HEK293 (cell line): ENCODE measurements around the gene THSD7B.

Experiments
- OVOL3 ChIP-seq: fragments of 450-650 bp; formaldehyde crosslinking; IDR thresholded peaks from 2 replicates; pipeline ENCODE4 v1.5.1; 2016; ENCODE audit warnings: missing biosample characterization, missing genetic modification characterization
- YY1 ChIP-seq: fragments of 450-650 bp; formaldehyde crosslinking; IDR thresholded peaks from 2 replicates; pipeline ENCODE4 v1.5.1; 2018; ENCODE audit warnings: missing biosample characterization, missing genetic modification characterization
- ZNF169 ChIP-seq: fragments of 450-650 bp; formaldehyde crosslinking; IDR thresholded peaks from 2 replicates; pipeline ENCODE4 v1.5.1; 2016; ENCODE audit warnings: missing biosample characterization, missing genetic modification characterization
- ZNF24 ChIP-seq: fragments of 450-650 bp; formaldehyde crosslinking; IDR thresholded peaks from 2 replicates; pipeline ENCODE4 v1.5.1; 2016; ENCODE audit warnings: missing biosample characterization, missing genetic modification characterization
- ZNF274 ChIP-seq, 2 experiments: fragments of 200-500 bp in 1 of 2; fragments of 450-650 bp in 1 of 2; sonication (Bioruptor generic) in 1 of 2; formaldehyde crosslinking in 1 of 2; IDR thresholded peaks; 2 replicates each; pipeline versions ENCODE4 v1.5.1 to v1.6.1; 2014 to 2016; ENCODE audit warnings: borderline replicate concordance in 1 of 2, inconsistent platforms in 1 of 2, low read length in 1 of 2, missing biosample characterization in 1 of 2, missing genetic modification characterization in 1 of 2
- ZNF488 ChIP-seq: fragments of 450-650 bp; formaldehyde crosslinking; IDR thresholded peaks from 2 replicates; pipeline ENCODE4 v1.5.1; 2016; ENCODE audit warnings: missing biosample characterization, missing genetic modification characterization
- ZNF530 ChIP-seq: fragments of 450-650 bp; formaldehyde crosslinking; IDR thresholded peaks from 2 replicates; pipeline ENCODE4 v1.5.1; 2016; ENCODE audit warnings: low read depth, missing biosample characterization, missing genetic modification characterization
- TF ChIP-seq, protein P1 (sequence below): fragments of 450-650 bp; formaldehyde crosslinking; IDR thresholded peaks from 2 replicates; pipeline ENCODE4 v1.5.1; 2016; ENCODE audit warnings: missing biosample characterization, missing genetic modification characterization
- TF ChIP-seq, protein P2 (sequence below): sonication (generic); formaldehyde crosslinking; IDR thresholded peaks from 2 replicates; pipeline ENCODE4 v1.8.1; 2022; ENCODE audit warnings: mild to moderate bottlenecking, moderate library complexity, missing genetic modification reagents

DNA sequence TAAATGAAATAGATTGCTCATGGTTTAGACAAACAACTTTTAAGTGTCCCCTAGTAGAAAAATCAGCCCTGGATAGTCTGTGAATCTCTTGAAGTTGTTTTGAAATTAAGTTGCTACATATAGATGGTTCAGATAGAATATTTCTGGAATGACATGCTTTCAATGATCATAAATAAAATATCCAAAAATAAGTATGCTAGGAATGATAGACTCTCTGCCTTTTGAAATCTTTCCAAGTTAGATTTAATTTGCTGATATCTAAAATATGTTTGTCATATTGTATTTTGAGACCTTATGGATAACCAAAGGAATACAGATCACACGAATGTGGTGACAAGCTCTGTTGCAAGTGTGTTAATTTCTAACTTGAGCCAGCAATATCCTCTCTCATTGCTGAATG lies 488.7 kb downstream of the THSD7B start:
- TF ChIP-seq ZNF24: no peak
- no peak for TF ChIP-seq ZNF488 (tag by site-specific recombination)
- TF ChIP-seq, protein P1, sequence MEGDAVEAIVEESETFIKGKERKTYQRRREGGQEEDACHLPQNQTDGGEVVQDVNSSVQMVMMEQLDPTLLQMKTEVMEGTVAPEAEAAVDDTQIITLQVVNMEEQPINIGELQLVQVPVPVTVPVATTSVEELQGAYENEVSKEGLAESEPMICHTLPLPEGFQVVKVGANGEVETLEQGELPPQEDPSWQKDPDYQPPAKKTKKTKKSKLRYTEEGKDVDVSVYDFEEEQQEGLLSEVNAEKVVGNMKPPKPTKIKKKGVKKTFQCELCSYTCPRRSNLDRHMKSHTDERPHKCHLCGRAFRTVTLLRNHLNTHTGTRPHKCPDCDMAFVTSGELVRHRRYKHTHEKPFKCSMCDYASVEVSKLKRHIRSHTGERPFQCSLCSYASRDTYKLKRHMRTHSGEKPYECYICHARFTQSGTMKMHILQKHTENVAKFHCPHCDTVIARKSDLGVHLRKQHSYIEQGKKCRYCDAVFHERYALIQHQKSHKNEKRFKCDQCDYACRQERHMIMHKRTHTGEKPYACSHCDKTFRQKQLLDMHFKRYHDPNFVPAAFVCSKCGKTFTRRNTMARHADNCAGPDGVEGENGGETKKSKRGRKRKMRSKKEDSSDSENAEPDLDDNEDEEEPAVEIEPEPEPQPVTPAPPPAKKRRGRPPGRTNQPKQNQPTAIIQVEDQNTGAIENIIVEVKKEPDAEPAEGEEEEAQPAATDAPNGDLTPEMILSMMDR (tag by site-specific recombination): no peak
- TF ChIP-seq YY1: no peak
- TF ChIP-seq, protein P2, sequence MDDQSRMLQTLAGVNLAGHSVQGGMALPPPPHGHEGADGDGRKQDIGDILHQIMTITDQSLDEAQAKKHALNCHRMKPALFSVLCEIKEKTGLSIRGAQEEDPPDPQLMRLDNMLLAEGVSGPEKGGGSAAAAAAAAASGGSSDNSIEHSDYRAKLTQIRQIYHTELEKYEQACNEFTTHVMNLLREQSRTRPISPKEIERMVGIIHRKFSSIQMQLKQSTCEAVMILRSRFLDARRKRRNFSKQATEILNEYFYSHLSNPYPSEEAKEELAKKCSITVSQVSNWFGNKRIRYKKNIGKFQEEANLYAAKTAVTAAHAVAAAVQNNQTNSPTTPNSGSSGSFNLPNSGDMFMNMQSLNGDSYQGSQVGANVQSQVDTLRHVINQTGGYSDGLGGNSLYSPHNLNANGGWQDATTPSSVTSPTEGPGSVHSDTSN (CRISPR knock-in tag): no peak
- TF ChIP-seq ZNF530: no peak
- no peak for TF ChIP-seq ZNF169 (tag by site-specific recombination)
- no peak for TF ChIP-seq OVOL3
- TF ChIP-seq ZNF274 (IDR thresholded peaks at IDR 0.05; ENCODE audit: low read length): no peak
- TF ChIP-seq ZNF274 (tag by site-specific recombination; IDR thresholded peaks at IDR 0.05; ENCODE audit: borderline replicate concordance): no peak
